ENCODE results near the gene NPL.

DNA sequence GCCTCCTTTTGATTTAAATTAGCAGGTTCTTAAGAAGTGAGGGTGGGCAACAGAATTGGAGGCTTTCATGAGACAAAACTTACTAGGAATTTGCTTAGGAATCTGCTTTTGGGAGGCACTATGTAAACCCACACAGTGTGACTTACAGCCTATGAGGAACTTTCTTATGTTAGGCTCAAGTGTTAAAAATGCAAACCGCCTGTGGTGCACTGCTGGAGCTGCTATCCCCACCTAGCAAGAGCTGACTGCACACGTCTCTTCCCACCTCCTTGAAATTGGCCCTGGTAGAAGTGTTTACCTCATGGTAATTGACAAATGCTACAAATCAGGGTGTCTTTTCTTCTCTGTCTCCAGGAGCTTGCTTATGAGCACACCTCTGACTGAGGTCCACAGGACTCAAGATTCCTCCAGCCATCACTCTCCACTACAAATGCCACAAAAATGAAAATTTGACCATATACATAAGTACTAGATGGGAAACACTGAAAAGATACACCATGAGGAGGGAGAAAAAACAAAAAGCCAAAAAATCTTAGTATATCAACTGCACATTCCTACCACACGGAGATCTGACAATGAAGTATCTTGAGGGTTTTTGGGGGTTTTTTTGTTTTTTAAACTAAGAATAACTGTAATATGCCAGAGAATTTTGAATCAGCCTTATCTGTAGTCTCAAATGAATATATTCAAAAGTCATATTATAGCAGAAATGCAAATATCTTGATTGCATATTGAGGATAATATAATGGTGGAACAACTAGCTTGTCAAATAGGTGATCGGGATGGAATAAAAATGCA is 18.2 kb upstream of the NPL start:
- TF ChIP-seq EZH2phosphoT487 (IDR thresholded peaks at IDR 0.05; ENCODE audit: borderline replicate concordance, low read depth, low read length) = no peak
- no peak for TF ChIP-seq CTCF (conservative IDR thresholded peaks at IDR 0.05; ENCODE audit: low read length)

Measured in OCI-LY7 (cell line).